Left lung (tissue), 10 donors: ENCODE data around the gene CELA3B. TPM values are rescaled to one million over a fixed set of nuclear protein-coding genes. Genes with fewer than 3 reads are reported as not detected.
A peak's percentile ranks its signal among the peaks of the same experiment; 100 is the strongest.
"Not testable (repeated sequence)": the region's sequence is repeated elsewhere in the genome, so short reads cannot be mapped to it uniquely, and the experiment has no call there.

Experiments used
- ATAC-seq: fragments of 200-7000 bp; cut with Tn5 transposase; one replicate; pipeline ENCODE4 v1.9.1; 2020; ENCODE audit warnings: moderate library complexity
- DNase-seq, 4 donors: peaks; one replicate each; pipeline ENCODE4 v3.0.0-alpha.2; 2013 to 2020
- H3K27ac ChIP-seq, 2 donors: fragments of 200-600 bp; sonication (generic) in 1 of 2; one replicate each; pipeline versions ENCODE4 v1.5.0 to v1.8.0; 2020 to 2021
- H3K27me3 ChIP-seq, 2 donors: fragments of 200-600 bp; sonication (generic) in 1 of 2; one replicate each; pipeline versions ENCODE4 v1.5.0 to v1.8.0; 2020 to 2021
- H3K36me3 ChIP-seq, 2 donors: fragments of 200-600 bp; sonication (generic) in 1 of 2; one replicate each; pipeline versions ENCODE4 v1.5.0 to v1.8.0; 2020 to 2021
- H3K4me1 ChIP-seq, 2 donors: fragments of 200-600 bp; one replicate each; pipeline ENCODE4 v1.8.0; 2021
- H3K4me3 ChIP-seq, 2 donors: fragments of 200-600 bp; sonication (generic) in 1 of 2; one replicate each; pipeline versions ENCODE4 v1.5.0 to v1.8.0; 2020 to 2021; ENCODE audit warnings: mild to moderate bottlenecking in 1 of 2
- H3K9me3 ChIP-seq, 2 donors: fragments of 200-600 bp; sonication (generic) in 1 of 2; one replicate each; pipeline versions ENCODE4 v1.5.0 to v1.8.0; 2020 to 2021
- CTCF ChIP-seq, 2 donors: fragments of 200-600 bp; sonication (generic) in 1 of 2; IDR thresholded peaks; one replicate each; pipeline versions ENCODE4 v1.5.0 to v1.8.0; 2021; ENCODE audit warnings: antibody characterized with exemption in 2 of 2
- intact Hi-C, 2 donors: fragments of 100-400 bp; cut with DNase I; formaldehyde crosslinking; loops; one replicate each; pipeline versions ENCODE4 v1.11.2 to v1.14.2; 2022
- polyA plus RNA-seq, 6 donors: library from polyadenylated mRNA; unstranded; fragments of 120-200 nt; gene quantifications; one replicate each; pipeline ENCODE4 v1.2.1, GENCODE V29; 2013; ENCODE audit not compliant: insufficient read length in 6 of 6
- total RNA-seq, 2 donors: library from RNA; stranded (reverse); fragmentation: NEBNext Ultra II Directional; extraction: Animal tissue kit (Norgen Biotek cat#: 25700); gene quantifications; one replicate each; pipeline ENCODE4 v1.2.1, GENCODE V29; 2021
- donor health status: DM: no; HTN: yes; CAD: no.
- donor health status: DM: no; HTN: no; CAD: no.

The CELA3B gene
- total and polyA plus RNA-seq, 8 donors, result 0.27 to 0.71 TPM; not detected in 6

- intact Hi-C loops, result no loop called here
- H3K9me3 ChIP-seq, result no peaks in the 10 kb centered on the region
- no peaks in the 10 kb centered on the region for H3K4me1 ChIP-seq
- TF ChIP-seq CTCF (IDR thresholded peaks at IDR 0.05), result no peak
- ATAC-seq (no peak), DNase-seq (no peak)
- no peaks in the 10 kb centered on the region for H3K36me3 ChIP-seq
- no peak within 1 kb of the TSS for H3K27ac ChIP-seq
- H3K4me3 ChIP-seq, result no peak within 1 kb of the TSS
- H3K27me3 ChIP-seq, result no peaks in the 10 kb centered on the region
These were observed 24.6 kb downstream of the CELA3B start, which contains the start of gene CELA3A for GRCh38 chr1:22001409-22001808. Gene CELA3A, plus strand, starts transcription at chr1:22001657. Its CDS starts 18 bp downstream, at chr1:22001675.

DNA sequence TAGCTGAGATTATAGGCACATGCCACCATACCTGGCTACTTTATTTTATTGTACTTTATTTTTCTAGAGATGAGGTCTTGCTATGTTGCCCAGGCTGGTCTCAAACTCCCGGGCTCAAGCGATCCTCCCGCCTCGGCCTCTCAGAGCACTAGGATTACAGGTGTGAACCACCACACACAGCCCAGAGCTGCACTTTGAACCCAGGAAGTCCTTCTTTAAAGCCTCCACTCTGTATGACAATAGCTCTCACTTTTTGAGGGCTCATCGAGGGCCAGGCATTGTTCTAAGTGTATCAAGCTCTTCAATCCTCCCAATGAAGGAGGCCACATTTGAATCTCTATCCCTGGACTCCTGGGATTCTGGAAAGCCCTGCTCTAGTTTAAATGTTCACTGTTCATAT lies 25.6 kb downstream of the CELA3B start:
- H3K27me3 ChIP-seq, DNase-seq, H3K27ac ChIP-seq, H3K36me3 ChIP-seq, intact Hi-C loops, H3K9me3 ChIP-seq, ATAC-seq, H3K4me1 ChIP-seq, H3K4me3 ChIP-seq: not testable (repeated sequence)

- H3K27ac ChIP-seq, H3K4me1 ChIP-seq, H3K36me3 ChIP-seq, ATAC-seq, intact Hi-C loops, H3K4me3 ChIP-seq, H3K27me3 ChIP-seq, H3K9me3 ChIP-seq, DNase-seq: not testable (repeated sequence)
These were observed 26.1 kb downstream of the CELA3B start for GRCh38 chr1:22002875-22003274.

DNA sequence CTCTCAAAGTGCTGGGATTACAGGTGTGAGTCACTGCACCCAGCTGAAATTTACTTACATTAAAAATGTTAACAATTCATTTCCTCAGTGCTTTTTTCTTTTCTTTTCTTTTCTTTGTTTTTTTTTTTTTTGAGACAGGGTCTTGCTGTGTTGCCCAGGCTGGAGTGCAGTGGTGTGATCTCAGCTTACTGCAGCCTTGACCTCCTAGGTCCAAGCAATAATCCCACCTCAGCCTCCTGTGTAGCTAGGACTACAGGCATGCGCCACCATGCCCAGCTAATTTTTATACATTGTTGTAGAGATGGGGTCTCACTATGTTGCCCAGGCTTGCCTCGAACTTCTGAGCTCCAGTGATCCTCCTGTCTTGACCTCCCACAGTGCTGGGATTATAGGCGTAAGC lies 27.1 kb downstream of the CELA3B start:
- H3K27ac ChIP-seq, H3K27me3 ChIP-seq, intact Hi-C loops, H3K4me1 ChIP-seq, DNase-seq, H3K36me3 ChIP-seq, H3K4me3 ChIP-seq, ATAC-seq, H3K9me3 ChIP-seq: not testable (repeated sequence)

GRCh38 chr1:22005261-22006149 lies 28.7 kb downstream of the CELA3B start:
- H3K4me3 ChIP-seq, DNase-seq, H3K27me3 ChIP-seq, H3K27ac ChIP-seq, H3K36me3 ChIP-seq, H3K4me1 ChIP-seq, intact Hi-C loops, H3K9me3 ChIP-seq: not testable (repeated sequence)
- peak; percentile 91 for ATAC-seq
- peak; percentile 21 to 32 for TF ChIP-seq CTCF (IDR thresholded peaks at IDR 0.05)

DNA sequence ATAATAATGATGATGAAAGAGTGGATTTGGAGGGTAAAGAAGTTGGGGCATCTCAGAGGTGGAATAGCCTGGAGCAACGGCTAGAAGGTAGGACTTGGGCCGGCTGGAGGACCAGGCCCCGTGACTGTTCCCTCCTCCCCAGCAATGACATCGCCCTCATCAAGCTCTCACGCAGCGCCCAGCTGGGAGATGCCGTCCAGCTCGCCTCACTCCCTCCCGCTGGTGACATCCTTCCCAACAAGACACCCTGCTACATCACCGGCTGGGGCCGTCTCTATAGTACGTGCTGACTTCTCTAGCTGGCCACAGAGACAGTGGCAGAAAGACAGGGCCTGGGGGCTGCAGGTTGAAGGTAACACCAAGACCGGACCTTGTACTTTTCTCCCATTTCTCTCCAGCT lies 29.9 kb downstream of the CELA3B start:
- H3K4me3 ChIP-seq, H3K4me1 ChIP-seq, ATAC-seq, H3K9me3 ChIP-seq, H3K36me3 ChIP-seq, H3K27ac ChIP-seq, DNase-seq, H3K27me3 ChIP-seq, intact Hi-C loops: not testable (repeated sequence)

GRCh38 chr1:22007262-22007661 lies 30.4 kb downstream of the CELA3B start:
- DNase-seq, H3K9me3 ChIP-seq, H3K27me3 ChIP-seq, H3K4me3 ChIP-seq, H3K27ac ChIP-seq, H3K4me1 ChIP-seq, intact Hi-C loops, H3K36me3 ChIP-seq, ATAC-seq: not testable (repeated sequence)

- H3K4me1 ChIP-seq, H3K27me3 ChIP-seq, DNase-seq, H3K9me3 ChIP-seq, H3K27ac ChIP-seq, ATAC-seq, H3K4me3 ChIP-seq, intact Hi-C loops, H3K36me3 ChIP-seq: not testable (repeated sequence)
These were observed 32.7 kb downstream of the CELA3B start for GRCh38 chr1:22009566-22009965.

DNA sequence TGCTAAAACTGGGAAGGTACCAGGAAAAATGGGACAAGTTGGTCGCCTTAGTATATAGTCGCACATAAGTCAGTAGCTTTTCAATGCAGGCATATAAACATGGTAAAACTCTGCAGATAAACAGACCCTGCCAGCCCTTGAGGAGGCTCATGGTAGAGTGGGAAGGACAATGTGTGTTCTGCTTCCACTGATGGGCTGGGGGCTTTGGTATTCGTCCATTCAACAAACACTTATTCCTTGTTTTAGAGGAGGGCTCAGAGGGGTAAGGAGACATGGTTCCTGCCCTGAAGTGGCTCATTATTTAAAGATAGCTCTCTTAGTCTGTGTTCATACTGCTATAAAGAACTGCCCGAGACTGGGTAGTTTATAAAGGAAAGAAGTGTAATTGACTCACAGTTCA lies 35.9 kb downstream of the CELA3B start:
- ATAC-seq, H3K4me3 ChIP-seq, H3K27me3 ChIP-seq, H3K36me3 ChIP-seq, H3K9me3 ChIP-seq, DNase-seq, H3K4me1 ChIP-seq, H3K27ac ChIP-seq, intact Hi-C loops: not testable (repeated sequence)

GRCh38 chr1:22014575-22015206 lies 37.9 kb downstream of the CELA3B start:
- intact Hi-C loops, H3K36me3 ChIP-seq, ATAC-seq, H3K9me3 ChIP-seq, H3K27me3 ChIP-seq, DNase-seq, H3K4me3 ChIP-seq, H3K27ac ChIP-seq: not testable (repeated sequence)
- H3K4me1 ChIP-seq, result peaks cover 0 to 15% of the 10 kb centered on the region in 2 donors
